ENCODE results near the gene ARMH1.

The ARMH1 gene

GRCh38 chr1:44670751-44671640 is 3.5 kb upstream of the ARMH1 start:
- DNase-seq (ENCODE audit: low read depth, low spot score): no peak

GRCh38 chr1:44672254-44672955 is 2.1 kb upstream of the ARMH1 start:
- DNase-seq (ENCODE audit: low read depth, low spot score): no peak

GRCh38 chr1:44672961-44673674 is 1.4 kb upstream of the ARMH1 start:
- no peak for DNase-seq (ENCODE audit: low read depth, low spot score)

DNA sequence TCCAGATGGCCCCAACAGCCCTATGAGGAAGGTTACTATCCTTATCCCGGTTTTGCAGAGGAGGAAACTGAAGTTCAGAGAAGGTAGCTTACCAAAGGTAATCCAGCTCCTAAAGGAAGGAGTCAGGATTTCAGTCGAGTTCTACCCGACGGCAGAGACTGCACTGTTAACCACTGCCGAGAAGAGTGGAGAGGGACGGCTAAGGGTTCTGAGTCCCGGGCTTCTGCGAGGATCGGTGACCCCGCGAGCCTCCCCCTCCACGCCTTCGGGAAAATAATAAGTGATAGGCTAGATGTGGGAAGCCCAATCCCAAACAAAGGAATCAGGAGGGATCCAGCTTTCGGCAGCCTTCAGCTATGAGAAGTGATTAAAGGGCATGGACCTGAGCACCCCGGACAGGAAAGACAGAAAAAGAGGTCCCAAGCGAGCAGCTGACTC is 820 bp upstream of the ARMH1 start:
- DNase-seq (ENCODE audit: low read depth, low spot score): no peak

GRCh38 chr1:44675186-44675585 is 672 bp downstream of the ARMH1 start:
- DNase-seq (ENCODE audit: low read depth, low spot score): no peak

DNA sequence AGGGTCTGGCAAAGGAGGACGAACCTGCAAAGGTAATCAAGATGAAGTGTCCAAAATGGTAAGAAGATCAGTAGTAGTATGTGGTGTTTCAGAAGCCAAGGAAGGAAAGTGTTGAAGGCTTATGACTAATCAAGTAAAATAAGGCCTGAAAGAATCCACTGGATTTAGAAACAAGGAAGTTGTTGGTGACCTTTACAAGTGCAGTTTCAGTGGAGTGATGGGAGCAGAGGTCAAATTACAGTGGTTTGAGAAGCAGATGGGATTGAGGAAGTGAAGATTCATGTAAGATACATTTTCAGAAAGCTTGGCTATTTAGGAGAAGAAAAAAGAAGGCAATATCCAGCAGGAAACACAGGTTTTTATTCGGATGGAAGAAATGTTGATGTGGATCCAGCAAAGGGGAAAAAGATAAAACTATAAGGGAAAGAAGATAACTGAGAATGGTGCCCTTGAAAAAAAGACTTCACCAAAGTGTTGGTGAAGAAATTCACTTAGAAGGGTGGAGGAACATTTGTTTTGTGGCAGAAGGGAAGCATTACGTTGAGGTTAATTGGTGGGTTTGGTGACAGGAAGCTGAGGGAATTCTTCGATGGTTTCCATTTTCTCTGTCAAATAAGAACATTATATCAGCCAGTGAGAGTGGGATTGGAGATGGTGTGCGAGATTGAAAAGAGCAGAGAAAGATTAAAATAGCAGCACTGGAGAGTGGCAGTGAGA is 2.1 kb downstream of the ARMH1 start:
- DNase-seq (ENCODE audit: low read depth, low spot score): no peak

- DNase-seq (ENCODE audit: low read depth, low spot score): no peak
Observed at GRCh38 chr1:44677201-44677766, 2.8 kb downstream of the ARMH1 start.

- no peak for DNase-seq (ENCODE audit: low read depth, low spot score)
Observed at GRCh38 chr1:44678120-44678519, 3.6 kb downstream of the ARMH1 start.

DNA sequence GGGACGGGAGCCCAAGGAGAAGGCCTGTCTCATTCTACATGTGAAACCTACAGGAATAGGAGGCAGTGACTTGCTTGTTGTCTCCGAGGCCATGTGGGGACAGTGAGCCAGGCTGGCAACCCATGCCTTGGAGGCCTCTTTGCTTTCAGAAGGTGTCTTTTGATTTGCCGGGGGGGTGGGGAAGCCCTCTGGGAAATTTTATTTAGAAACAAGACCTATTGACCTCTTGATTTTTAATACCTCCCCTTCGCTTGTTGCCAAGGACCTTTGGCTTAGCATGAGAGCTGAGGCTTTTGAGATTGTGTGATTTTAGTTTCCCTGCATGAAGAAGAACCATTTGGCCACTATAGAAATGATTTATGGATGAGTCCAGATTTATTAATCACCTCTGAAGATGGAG is 4.1 kb downstream of the ARMH1 start:
- DNase-seq (ENCODE audit: low read depth, low spot score): no peak

GRCh38 chr1:44679468-44679867 is 5.0 kb downstream of the ARMH1 start:
- no peak for DNase-seq (ENCODE audit: low read depth, low spot score)

DNA sequence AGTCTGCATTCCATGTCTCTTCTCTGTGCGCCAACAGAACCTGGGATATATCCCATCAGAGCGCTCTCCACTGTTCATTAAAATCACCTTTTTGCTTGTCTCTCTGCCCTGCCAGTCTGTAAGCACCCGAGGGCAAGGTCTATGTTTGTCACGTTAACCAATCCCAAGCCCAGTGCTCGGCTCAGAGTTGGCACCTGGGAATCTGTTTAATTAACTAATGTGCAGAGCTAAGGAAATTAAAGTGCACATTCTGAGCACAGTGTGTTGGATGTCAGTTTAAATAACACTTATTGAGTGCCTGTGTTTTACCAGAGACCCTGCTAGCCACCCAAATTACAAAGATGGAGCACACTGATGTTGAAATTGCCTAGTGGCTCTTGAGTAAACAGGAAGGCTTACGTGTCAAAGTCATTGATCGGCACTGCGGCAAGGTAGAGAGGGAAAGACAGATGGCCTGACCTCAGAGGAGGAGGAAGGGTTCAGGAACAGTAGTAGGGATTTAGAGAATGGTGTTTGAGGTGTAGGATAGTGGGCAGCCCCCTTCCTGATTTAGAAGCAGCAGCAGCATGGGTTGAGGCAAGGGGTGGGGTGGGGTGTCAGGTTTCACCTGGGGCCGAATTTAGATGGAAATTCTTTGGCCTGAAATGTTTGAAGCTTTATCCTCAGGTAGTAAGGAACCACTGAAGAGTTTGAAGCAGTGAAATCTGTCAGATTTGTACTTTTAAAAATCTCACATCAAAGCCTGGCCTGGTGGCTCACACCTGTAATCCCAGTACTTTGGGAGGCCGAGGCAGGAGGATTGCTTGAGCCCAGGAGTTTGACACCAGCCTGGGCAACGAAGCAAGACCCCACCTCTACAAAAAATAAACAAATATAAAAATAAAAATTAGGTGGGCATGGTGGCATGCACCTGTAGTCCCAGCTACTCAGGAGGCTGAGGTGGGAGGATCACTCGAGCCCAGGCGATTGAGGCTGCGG is 7.7 kb downstream of the ARMH1 start:
- no peak for DNase-seq (ENCODE audit: low read depth, low spot score)

GRCh38 chr1:44682883-44683265 is 8.4 kb downstream of the ARMH1 start:
- DNase-seq (ENCODE audit: low read depth, low spot score): no peak

DNA sequence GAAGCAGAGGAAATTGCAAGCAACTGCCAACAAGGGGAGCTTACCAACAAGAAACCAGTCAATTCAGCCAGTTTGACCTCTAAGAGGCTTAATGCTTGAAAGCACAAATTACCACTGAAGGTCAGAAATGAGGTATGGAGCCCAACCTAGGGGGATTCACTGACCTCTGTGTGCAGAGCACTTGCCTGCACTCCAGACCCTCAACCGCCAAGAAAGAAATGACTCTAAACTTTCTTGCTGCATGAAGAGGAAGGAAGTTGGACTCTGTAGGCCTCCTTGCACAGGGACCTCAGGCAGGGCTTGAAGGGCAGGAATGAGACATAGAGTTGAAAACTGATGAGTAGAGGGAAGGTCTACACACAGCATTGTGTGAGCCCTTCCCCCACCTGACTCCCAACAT is 10.0 kb downstream of the ARMH1 start:
- DNase-seq (ENCODE audit: low read depth, low spot score): no peak

GRCh38 chr1:44685218-44685617 is 10.7 kb downstream of the ARMH1 start:
- no peak for DNase-seq (ENCODE audit: low read depth, low spot score)

- DNase-seq (ENCODE audit: low read depth, low spot score): no peak
Observed at GRCh38 chr1:44685881-44686280, 11.4 kb downstream of the ARMH1 start.

DNA sequence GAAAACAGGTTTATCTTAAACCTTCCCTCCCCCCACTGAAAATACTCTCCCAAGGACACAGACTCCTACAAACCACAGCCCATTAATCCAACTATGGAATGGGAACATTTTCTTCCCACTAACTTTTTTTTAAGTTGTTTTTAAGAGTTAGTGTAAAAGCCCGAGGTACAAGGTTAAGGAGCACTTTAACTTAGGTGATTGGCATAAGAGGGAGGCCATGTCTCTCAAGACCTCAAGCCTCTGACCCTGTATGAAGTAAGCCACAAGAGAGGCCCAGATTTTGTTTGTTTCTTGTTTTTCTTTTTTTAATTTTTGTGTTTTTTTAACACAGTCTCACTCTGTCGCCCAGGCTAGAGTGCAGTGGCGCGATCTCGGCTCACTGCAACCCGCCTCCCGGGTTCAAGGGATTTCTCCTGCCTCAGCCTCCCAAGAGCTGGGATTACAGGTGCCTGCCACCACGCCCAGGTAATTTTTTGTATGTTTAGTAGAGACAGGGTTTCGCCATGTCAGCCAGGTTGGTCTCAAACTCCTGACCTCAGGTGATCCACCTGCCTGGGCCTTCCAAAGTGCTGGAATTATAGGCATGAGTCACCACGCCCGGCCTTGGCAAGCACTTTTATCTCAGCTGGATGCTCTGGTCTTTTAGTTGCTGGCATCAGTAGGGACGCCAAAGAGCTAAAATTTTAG is 14.4 kb downstream of the ARMH1 start:
- DNase-seq (ENCODE audit: low read depth, low spot score): no peak

DNA sequence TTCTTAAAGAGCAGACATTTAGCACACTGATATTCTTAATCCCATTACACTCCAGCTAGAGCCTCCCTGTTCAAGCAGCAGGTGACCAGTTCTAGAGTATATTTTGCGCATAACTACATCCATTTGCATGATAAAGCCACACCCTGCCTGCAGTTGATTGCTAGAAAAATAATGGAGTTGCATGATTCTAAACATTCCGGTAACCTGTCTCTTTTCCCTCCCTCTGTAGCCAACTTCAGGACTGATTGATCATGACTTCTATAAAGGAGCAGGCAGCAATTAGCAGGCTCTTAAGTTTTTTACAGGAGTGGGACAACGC is 14.9 kb downstream of the ARMH1 start:
- no peak for DNase-seq (ENCODE audit: low read depth, low spot score)

GRCh38 chr1:44693159-44693558 is 18.6 kb downstream of the ARMH1 start:
- no peak for DNase-seq (ENCODE audit: low read depth, low spot score)

DNA sequence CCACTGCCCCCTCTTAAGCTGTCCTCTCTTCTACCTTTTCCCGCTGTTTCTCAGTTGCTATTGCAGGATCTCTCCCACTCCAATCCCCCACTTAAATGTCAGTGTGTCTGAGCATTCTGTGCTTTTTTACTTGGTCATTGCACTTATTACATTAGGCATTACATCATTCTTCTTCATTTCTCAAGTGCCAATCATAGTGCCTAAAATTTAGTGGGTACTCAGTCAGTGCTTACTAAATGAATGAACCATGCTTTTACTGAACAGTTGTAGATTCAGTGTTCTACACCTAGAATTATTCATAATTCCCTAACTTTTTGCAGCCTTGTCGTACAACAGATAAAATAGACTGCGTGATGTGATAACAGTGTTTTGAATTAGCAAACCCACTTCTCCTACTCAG is 19.4 kb downstream of the ARMH1 start:
- no peak for DNase-seq (ENCODE audit: low read depth, low spot score)

Data from activated CD4-positive, CD25-positive, alpha-beta regulatory T cell treated with anti-CD3 and anti-CD28 coated beads, Interleukin-2, amount 50 U/mL, for 16 hours (primary cell).